ENCODE results near the gene CXCL12.

Gene CXCL12

GRCh38 chr10:44332465-44332864, 52.4 kb downstream of the CXCL12 start:
- H3K4me3 ChIP-seq (ENCODE audit: low read depth, low read length): no peak overlapping the region
- TF ChIP-seq CTCF (IDR thresholded peaks at IDR 0.05; ENCODE audit: low read depth, low read length): no peak

- H3K4me3 ChIP-seq (ENCODE audit: low read depth, low read length): no peak overlapping the region
- no peak for TF ChIP-seq CTCF (IDR thresholded peaks at IDR 0.05; ENCODE audit: low read depth, low read length)
Observed at GRCh38 chr10:44330431-44330830, 54.5 kb downstream of the CXCL12 start.

- TF ChIP-seq CTCF (IDR thresholded peaks at IDR 0.05; ENCODE audit: low read depth, low read length): no peak
- H3K4me3 ChIP-seq (ENCODE audit: low read depth, low read length): no peak overlapping the region
Observed at GRCh38 chr10:44327461-44327860, 57.4 kb downstream of the CXCL12 start.

All from WI38 (cell line).